ENCODE data around the gene ADGRE2. TPM values are rescaled to one million over a fixed set of nuclear protein-coding genes. Genes with fewer than 3 reads are reported as not detected.

The ADGRE2 gene
- total RNA-seq, 1 donor from 2014 or later: not detected

DNA sequence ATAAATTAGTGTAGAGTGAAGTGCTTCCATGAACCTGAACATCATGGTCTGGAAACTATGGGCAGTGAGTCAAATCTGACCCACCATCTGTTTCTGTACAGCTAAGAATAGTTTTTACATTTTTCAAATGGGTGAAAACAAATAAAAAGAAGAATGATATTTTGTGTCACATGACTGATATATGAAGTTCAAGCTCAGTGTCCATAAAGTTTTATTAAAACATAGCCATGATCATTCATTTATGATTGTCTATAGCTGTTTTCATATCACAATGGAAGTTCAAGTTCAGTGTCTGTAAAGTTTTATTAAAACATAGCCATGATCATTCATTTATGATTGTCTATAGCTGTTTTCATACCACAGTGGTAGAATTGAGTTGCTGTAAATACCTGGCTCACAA is 45.9 kb downstream of the ADGRE2 start:
- Mint-ChIP-seq H3K27me3 (ENCODE audit: low read depth) (no peaks in the 10 kb centered on the region), H3K9me3 (peaks cover 61% of the 10 kb centered on the region), H3K27ac (no peak overlapping the region), H3K4me1 (no peaks in the 10 kb centered on the region), H3K36me3 (no peaks in the 10 kb centered on the region), H3K4me3 (no peak overlapping the region)
- TF ChIP-seq, protein P1, sequence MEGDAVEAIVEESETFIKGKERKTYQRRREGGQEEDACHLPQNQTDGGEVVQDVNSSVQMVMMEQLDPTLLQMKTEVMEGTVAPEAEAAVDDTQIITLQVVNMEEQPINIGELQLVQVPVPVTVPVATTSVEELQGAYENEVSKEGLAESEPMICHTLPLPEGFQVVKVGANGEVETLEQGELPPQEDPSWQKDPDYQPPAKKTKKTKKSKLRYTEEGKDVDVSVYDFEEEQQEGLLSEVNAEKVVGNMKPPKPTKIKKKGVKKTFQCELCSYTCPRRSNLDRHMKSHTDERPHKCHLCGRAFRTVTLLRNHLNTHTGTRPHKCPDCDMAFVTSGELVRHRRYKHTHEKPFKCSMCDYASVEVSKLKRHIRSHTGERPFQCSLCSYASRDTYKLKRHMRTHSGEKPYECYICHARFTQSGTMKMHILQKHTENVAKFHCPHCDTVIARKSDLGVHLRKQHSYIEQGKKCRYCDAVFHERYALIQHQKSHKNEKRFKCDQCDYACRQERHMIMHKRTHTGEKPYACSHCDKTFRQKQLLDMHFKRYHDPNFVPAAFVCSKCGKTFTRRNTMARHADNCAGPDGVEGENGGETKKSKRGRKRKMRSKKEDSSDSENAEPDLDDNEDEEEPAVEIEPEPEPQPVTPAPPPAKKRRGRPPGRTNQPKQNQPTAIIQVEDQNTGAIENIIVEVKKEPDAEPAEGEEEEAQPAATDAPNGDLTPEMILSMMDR (IDR thresholded peaks at IDR 0.05; ENCODE audit: unreplicated experiment): no peak
- no peak for DNase-seq (ENCODE audit: low spot score in 2 of 2, unreplicated experiment in 2 of 2)

DNA sequence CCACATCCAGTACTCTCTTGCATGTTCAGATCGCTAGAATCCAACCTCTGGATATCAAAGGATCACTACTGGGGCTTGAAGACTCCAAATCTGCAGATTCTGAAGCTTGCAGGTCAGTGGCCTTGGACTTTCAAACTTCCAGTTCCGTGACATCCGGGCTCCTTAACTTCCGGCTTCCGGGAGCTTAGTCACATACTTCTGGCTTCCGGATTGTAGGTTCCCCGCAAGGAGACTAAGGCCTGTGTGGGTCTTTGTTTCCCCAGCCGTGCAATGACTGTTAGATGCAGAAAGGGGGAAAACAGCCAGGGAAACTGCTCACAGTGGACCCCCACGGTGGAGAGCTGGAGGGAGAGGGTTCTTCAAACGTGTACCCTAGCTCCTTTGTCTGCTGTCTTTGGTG is 47.2 kb downstream of the ADGRE2 start:
- no peak for DNase-seq (ENCODE audit: low spot score in 2 of 2, unreplicated experiment in 2 of 2)
- peaks cover 3% of the 10 kb centered on the region for H3K36me3 Mint-ChIP-seq
- H3K9me3 Mint-ChIP-seq: peaks cover 69% of the 10 kb centered on the region
- no peak overlapping the region for H3K27ac Mint-ChIP-seq
- no peak overlapping the region for H3K4me3 Mint-ChIP-seq
- H3K4me1 Mint-ChIP-seq: no peaks in the 10 kb centered on the region
- no peaks in the 10 kb centered on the region for H3K27me3 Mint-ChIP-seq (ENCODE audit: low read depth)
- TF ChIP-seq, protein P1 (IDR thresholded peaks at IDR 0.05; ENCODE audit: unreplicated experiment): no peak

DNA sequence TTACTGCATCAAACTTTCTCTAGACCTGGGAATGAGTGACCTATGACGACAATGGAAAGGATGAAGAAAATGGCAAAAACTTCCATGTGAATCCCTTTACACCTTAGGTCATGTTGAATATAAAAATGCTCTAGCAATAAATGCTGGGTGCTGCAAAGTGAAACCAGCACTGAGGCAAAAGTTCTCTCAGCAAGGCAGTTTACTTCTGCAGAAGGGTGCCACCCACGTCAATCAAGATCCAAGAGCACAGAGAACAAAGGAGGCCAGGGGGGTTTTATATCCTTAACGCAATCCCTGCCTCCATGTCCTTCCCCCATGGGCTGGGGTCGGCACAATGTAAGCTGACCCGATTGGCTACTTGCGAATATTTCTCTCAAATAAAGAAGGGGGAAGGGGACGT is 49.8 kb downstream of the ADGRE2 start:
- H3K36me3 Mint-ChIP-seq: peaks cover 15% of the 10 kb centered on the region
- peaks cover 70% of the 10 kb centered on the region for H3K9me3 Mint-ChIP-seq
- TF ChIP-seq, protein P1 (IDR thresholded peaks at IDR 0.05; ENCODE audit: unreplicated experiment): no peak
- H3K4me3 Mint-ChIP-seq: no peak overlapping the region
- H3K27ac Mint-ChIP-seq: no peak overlapping the region
- no peaks in the 10 kb centered on the region for H3K4me1 Mint-ChIP-seq
- DNase-seq (ENCODE audit: low spot score in 2 of 2, unreplicated experiment in 2 of 2): no peak
- no peaks in the 10 kb centered on the region for H3K27me3 Mint-ChIP-seq (ENCODE audit: low read depth)

DNA sequence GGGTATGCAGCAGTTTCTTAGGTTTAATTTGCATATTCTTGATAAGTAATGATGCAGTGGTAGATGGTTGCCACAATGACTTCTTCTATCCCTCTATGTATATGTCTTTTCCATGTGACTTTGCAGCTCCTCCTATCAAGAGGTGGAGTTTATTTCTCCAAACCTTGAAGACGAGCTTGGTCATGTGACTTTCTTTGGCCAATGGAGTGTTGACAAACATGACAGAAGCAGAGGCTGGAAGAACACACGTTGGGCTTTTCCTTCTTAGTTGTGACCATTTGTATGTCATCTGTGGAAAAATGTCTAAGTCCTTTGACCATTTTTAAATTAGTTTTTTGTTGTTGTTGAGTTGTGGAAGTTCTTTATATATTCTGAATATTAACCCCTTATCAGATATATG is 56.2 kb downstream of the ADGRE2 start:
- no peaks in the 10 kb centered on the region for H3K27me3 Mint-ChIP-seq (ENCODE audit: low read depth)
- H3K27ac Mint-ChIP-seq: no peak overlapping the region
- no peaks in the 10 kb centered on the region for H3K4me1 Mint-ChIP-seq
- TF ChIP-seq, protein P1 (IDR thresholded peaks at IDR 0.05; ENCODE audit: unreplicated experiment): no peak
- peaks cover 75% of the 10 kb centered on the region for H3K9me3 Mint-ChIP-seq
- no peak for DNase-seq (ENCODE audit: low spot score in 2 of 2, unreplicated experiment in 2 of 2)
- peaks cover 73% of the 10 kb centered on the region for H3K36me3 Mint-ChIP-seq
- H3K4me3 Mint-ChIP-seq: no peak overlapping the region

DNA sequence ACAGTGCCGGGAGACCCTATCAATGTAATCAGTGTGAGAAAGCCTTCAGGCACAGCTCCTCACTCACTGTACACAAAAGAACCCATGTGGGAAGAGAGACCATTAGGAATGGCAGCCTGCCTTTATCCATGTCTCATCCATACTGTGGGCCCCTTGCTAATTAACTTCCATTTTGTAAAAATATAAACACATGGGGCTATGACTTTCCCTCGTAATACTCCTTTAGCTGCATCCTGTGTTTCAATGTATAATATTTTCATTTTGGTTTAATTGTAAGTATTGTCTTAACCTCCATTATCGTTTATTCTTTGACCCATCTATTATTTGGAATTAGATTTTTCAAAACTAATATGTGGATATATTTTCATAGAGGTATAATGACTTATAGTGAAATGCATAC is 59.2 kb downstream of the ADGRE2 start:
- Mint-ChIP-seq H3K4me1 (no peaks in the 10 kb centered on the region), H3K36me3 (peaks cover 91% of the 10 kb centered on the region)

More for the DNA sequence above, 59.2 kb downstream of the ADGRE2 start:
- DNase-seq (ENCODE audit: low spot score in 2 of 2, unreplicated experiment in 2 of 2): no peak
- no peak overlapping the region for H3K27ac Mint-ChIP-seq
- TF ChIP-seq, protein P1 (IDR thresholded peaks at IDR 0.05; ENCODE audit: unreplicated experiment): no peak
- H3K9me3 Mint-ChIP-seq: peaks cover 79% of the 10 kb centered on the region
- H3K27me3 Mint-ChIP-seq (ENCODE audit: low read depth): no peaks in the 10 kb centered on the region
- H3K4me3 Mint-ChIP-seq: no peak overlapping the region
